SKM-1 (cell line): ENCODE results near the gene PCDHGA10.
"Not testable (repeated sequence)": the region's sequence is repeated elsewhere in the genome, so short reads cannot be mapped to it uniquely, and the experiment has no call there.

ENCODE experiments used
- DNase-seq: peaks from one replicate; lab custom pipeline; 2025; ENCODE audit not compliant: unreplicated experiment; lab: John Stamatoyannopoulos, UW

PCDHGA10 gene

GRCh38 chr5:141420855-141421488 lies 8.2 kb downstream of the PCDHGA10 start, which contains the start of gene PCDHGA11:
Gene PCDHGA11 (plus strand): TSS chr5:141421051. CDS start chr5:141421228, 177 bp downstream.
- DNase-seq, result no peak

- no peak for DNase-seq
Observed at GRCh38 chr5:141421489-141421855, 8.7 kb downstream of the PCDHGA10 start.

GRCh38 chr5:141422742-141423291 lies 10.0 kb downstream of the PCDHGA10 start:
- DNase-seq, result no peak

GRCh38 chr5:141427783-141428426 lies 15.1 kb downstream of the PCDHGA10 start:
- no peak for DNase-seq

- DNase-seq, result no peak
Observed at GRCh38 chr5:141430332-141431113, 17.7 kb downstream of the PCDHGA10 start, which contains the start of gene PCDHGA12. Gene PCDHGA12 (plus strand): TSS chr5:141430507. CDS start chr5:141430760, 253 bp downstream.

GRCh38 chr5:141431286-141431685 lies 18.5 kb downstream of the PCDHGA10 start:
- DNase-seq, result no peak

GRCh38 chr5:141432308-141432707 lies 19.5 kb downstream of the PCDHGA10 start:
- not testable (repeated sequence) for DNase-seq

- DNase-seq, result not testable (repeated sequence)
Observed at GRCh38 chr5:141432726-141433125, 19.9 kb downstream of the PCDHGA10 start.

- no peak for DNase-seq
Observed at GRCh38 chr5:141434006-141434405, 21.2 kb downstream of the PCDHGA10 start.

GRCh38 chr5:141437221-141437620 lies 24.4 kb downstream of the PCDHGA10 start:
- no peak for DNase-seq

GRCh38 chr5:141439411-141440141 lies 26.8 kb downstream of the PCDHGA10 start:
- no peak for DNase-seq

- no peak for DNase-seq
Observed at GRCh38 chr5:141440341-141440740, 27.6 kb downstream of the PCDHGA10 start.

- DNase-seq, result no peak
Observed at GRCh38 chr5:141441571-141442170, 28.9 kb downstream of the PCDHGA10 start.

- no peak for DNase-seq
Observed at GRCh38 chr5:141465351-141465750, 52.6 kb downstream of the PCDHGA10 start.
